GM13977 (cell line): ENCODE measurements around the gene WDR64.

ENCODE experiments used
- DNase-seq: peaks from one replicate; pipeline ENCODE4 v3.0.0; 2012; ENCODE audit warnings: low spot score
- CTCF ChIP-seq: IDR thresholded peaks from 2 replicates; pipeline ENCODE4 v1.5.1; 2012; ENCODE audit warnings: mild to moderate bottlenecking, control low read depth; ENCODE audit not compliant: insufficient read depth; ENCODE audit errors: extremely low read depth, missing control alignments
- in situ Hi-C: fragments of 300-500 bp; cut with MboI; formaldehyde crosslinking; loops from one replicate; pipeline ENCODE4 v1.12.0; 2022; ENCODE audit warnings: low sequenced_read_pairs, low pct_unique_long_range_greater_than_20kb, mixed read lengths, inconsistent platforms; ENCODE audit not compliant: unreplicated experiment

Gene WDR64

GRCh38 chr1:241840164-241840563 is 188.1 kb downstream of the WDR64 start:
- TF ChIP-seq CTCF, result no peak
- no peak for DNase-seq
- in situ Hi-C loops, result no loop called here

GRCh38 chr1:241841691-241842090 is 189.6 kb downstream of the WDR64 start:
- no peak for DNase-seq
- in situ Hi-C loops, result no loop called here
- no peak for TF ChIP-seq CTCF

- no peak for TF ChIP-seq CTCF
- in situ Hi-C loops, result no loop called here
- DNase-seq, result no peak
These were observed 190.5 kb downstream of the WDR64 start for GRCh38 chr1:241842565-241842964.

- no peak for TF ChIP-seq CTCF
- no peak for DNase-seq
- in situ Hi-C loops, result no loop called here
These were observed 192.5 kb downstream of the WDR64 start for GRCh38 chr1:241844593-241844992.

GRCh38 chr1:241846375-241846774 is 194.3 kb downstream of the WDR64 start:
- TF ChIP-seq CTCF, result no peak
- in situ Hi-C loops, result no loop called here
- DNase-seq, result no peak

GRCh38 chr1:241846862-241847539 is 194.9 kb downstream of the WDR64 start:
- DNase-seq, result no peak
- peak; percentile 5 for TF ChIP-seq CTCF
- in situ Hi-C loops, result no loop called here

GRCh38 chr1:241847540-241847795 is 195.4 kb downstream of the WDR64 start:
- in situ Hi-C loops, result no loop called here
- DNase-seq, result no peak
- no peak for TF ChIP-seq CTCF
